Stimulated activated CD8-positive, alpha-beta memory T cell treated with anti-CD3 and anti-CD28 coated beads, Interleukin-15, amount 100 ng/mL, for 24 hours (primary cell): ENCODE results near the gene FMO4.
"Not testable (repeated sequence)": the region's sequence is repeated elsewhere in the genome, so short reads cannot be mapped to it uniquely, and the experiment has no call there.

Source experiments
- DNase-seq: peaks from one replicate; pipeline ENCODE4 v3.0.0-alpha.2; 2020; ENCODE audit warnings: low read depth

Gene FMO4

DNA sequence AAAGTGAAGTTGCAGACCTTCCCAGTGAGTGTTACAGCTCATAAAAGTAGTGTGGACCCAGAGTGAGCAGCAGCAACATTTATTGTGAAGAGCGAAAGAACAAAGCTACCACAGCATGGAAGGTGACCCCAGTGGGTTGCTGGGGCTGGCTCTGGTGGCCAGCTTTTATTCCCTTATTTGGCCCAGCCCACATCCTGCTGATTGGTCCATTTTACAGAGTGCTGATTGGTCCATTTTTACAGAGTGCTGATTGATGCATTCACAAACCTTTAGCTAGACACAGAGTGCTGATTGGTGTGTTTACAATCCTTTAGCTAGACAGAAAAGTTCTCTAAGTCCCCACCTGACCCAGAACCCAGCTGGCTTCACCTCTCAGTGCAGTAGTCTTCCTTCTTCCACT is 76.8 kb downstream of the FMO4 start:
- not testable (repeated sequence) for DNase-seq
